Smooth muscle cell (in vitro differentiated cells): ENCODE data around the gene SF3B1. TPM values are rescaled to one million over a fixed set of nuclear protein-coding genes. Genes with fewer than 3 reads are reported as not detected.

Experiments used
- DNase-seq: peaks from one replicate; lab custom pipeline; 2025; ENCODE audit not compliant: unreplicated experiment; lab: John Stamatoyannopoulos, UW
- H2AFZ ChIP-seq: fragments of 200-600 bp; sonication (generic); 2 replicates; pipeline ENCODE4 v1.6.0; 2016; ENCODE audit warnings: antibody characterized with exemption, low read depth, mild to moderate bottlenecking
- H3F3A ChIP-seq: fragments of 200-600 bp; sonication (generic); 2 replicates; pipeline ENCODE4 v1.6.0; 2017; ENCODE audit warnings: antibody characterized with exemption, low read depth
- H3K27ac ChIP-seq: fragments of 200-600 bp; sonication (generic); 2 replicates; pipeline ENCODE4 v1.5.1; 2016; ENCODE audit warnings: low read depth, mild to moderate bottlenecking
- H3K27me3 ChIP-seq: fragments of 200-600 bp; sonication (generic); 2 replicates; pipeline ENCODE4 v1.6.1; 2016; ENCODE audit warnings: low read depth, mild to moderate bottlenecking
- H3K36me3 ChIP-seq: fragments of 200-600 bp; sonication (generic); 2 replicates; pipeline ENCODE4 v1.5.1; 2016; ENCODE audit warnings: low read depth
- H3K4me1 ChIP-seq: fragments of 200-600 bp; sonication (generic); 2 replicates; pipeline ENCODE4 v1.5.1; 2016; ENCODE audit warnings: low read depth
- H3K4me2 ChIP-seq: fragments of 200-600 bp; sonication (generic); 2 replicates; pipeline ENCODE4 v1.6.0; 2016; ENCODE audit warnings: mild to moderate bottlenecking
- H3K4me3 ChIP-seq: fragments of 200-600 bp; sonication (generic); 2 replicates; pipeline ENCODE4 v1.5.1; 2016; ENCODE audit warnings: mild to moderate bottlenecking
- H3K79me2 ChIP-seq: fragments of 200-600 bp; sonication (generic); 2 replicates; pipeline ENCODE4 v1.6.0; 2016; ENCODE audit warnings: low read depth, mild to moderate bottlenecking
- H3K9ac ChIP-seq: fragments of 200-600 bp; sonication (generic); 2 replicates; pipeline ENCODE4 v1.6.0; 2016; ENCODE audit warnings: low read depth
- H3K9me3 ChIP-seq: fragments of 200-600 bp; sonication (generic); replicated peaks from 2 replicates; pipeline ENCODE4 v1.5.1; 2016; ENCODE audit warnings: low read depth
- H4K20me1 ChIP-seq: fragments of 200-600 bp; sonication (generic); 2 replicates; pipeline ENCODE4 v1.6.0; 2016; ENCODE audit warnings: low read depth
- WGBS: methylation state at CpG from one replicate; pipeline ENCODE4 v1.1.7; 2016; ENCODE audit warnings: low lambda C conversion rate; 5-methylcytosine and 5-hydroxymethylcytosine counted together
- polyA plus RNA-seq: library from polyadenylated mRNA; unstranded; fragments of >200 nt; fragmentation: Nextera tagmentation; extraction: Ambion mirVana; gene quantifications from 2 replicates; pipeline ENCODE4 v1.2.1, GENCODE V29; 2016
- total RNA-seq: library from RNA; depleted of rRNA; stranded (reverse); fragments of >200 nt; gene quantifications from 2 replicates; pipeline ENCODE4 v1.2.3, GENCODE V29; 2014
- TF ChIP-seq, protein P1 (sequence below): fragments of 200-600 bp; sonication (generic); IDR thresholded peaks from 2 replicates; pipeline ENCODE4 v1.5.1; 2017; ENCODE audit warnings: borderline replicate concordance, mild to moderate bottlenecking, antibody characterized with exemption; ENCODE audit not compliant: insufficient read depth, poor library complexity, severe bottlenecking

The SF3B1 gene
- total and polyA plus RNA-seq, 2 experiments from 2014 or later: 193 to 729 TPM

DNA sequence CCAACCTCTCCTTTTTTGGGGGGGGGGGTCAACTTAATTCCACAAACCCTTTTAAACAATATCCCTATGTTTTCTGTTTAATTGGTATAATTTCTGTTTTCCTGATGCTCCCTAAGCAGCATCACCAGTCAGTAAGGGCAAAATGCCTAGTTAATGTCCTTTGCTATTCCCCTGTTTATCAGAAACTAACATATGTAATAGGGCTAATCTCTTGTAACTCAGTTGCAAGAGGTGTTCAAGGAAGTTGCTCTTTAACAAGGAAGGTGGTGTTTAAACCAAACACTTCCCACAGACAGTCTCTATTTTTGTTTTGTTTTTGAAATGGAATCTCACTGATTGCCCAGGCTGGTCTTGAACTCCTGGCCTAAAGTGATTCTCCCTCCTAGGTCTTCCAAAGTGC, 12.0 kb upstream of the SF3B1 start:
- Histone ChIP-seq H3K27me3 (no peaks in the 10 kb centered on the region), H3K9ac (no peak overlapping the region), H4K20me1 (no peaks in the 10 kb centered on the region), H3K27ac (no peak overlapping the region), H3K4me3 (no peak overlapping the region), H3K4me1 (no peaks in the 10 kb centered on the region), H2AFZ (no peak overlapping the region), H3K36me3 (no peaks in the 10 kb centered on the region), H3K9me3 (no peaks in the 10 kb centered on the region), H3K79me2 (no peaks in the 10 kb centered on the region), H3F3A (no peaks in the 10 kb centered on the region), H3K4me2 (no peak overlapping the region)
- DNase-seq: no peak
- TF ChIP-seq, protein P1, sequence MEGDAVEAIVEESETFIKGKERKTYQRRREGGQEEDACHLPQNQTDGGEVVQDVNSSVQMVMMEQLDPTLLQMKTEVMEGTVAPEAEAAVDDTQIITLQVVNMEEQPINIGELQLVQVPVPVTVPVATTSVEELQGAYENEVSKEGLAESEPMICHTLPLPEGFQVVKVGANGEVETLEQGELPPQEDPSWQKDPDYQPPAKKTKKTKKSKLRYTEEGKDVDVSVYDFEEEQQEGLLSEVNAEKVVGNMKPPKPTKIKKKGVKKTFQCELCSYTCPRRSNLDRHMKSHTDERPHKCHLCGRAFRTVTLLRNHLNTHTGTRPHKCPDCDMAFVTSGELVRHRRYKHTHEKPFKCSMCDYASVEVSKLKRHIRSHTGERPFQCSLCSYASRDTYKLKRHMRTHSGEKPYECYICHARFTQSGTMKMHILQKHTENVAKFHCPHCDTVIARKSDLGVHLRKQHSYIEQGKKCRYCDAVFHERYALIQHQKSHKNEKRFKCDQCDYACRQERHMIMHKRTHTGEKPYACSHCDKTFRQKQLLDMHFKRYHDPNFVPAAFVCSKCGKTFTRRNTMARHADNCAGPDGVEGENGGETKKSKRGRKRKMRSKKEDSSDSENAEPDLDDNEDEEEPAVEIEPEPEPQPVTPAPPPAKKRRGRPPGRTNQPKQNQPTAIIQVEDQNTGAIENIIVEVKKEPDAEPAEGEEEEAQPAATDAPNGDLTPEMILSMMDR: no peak

DNA sequence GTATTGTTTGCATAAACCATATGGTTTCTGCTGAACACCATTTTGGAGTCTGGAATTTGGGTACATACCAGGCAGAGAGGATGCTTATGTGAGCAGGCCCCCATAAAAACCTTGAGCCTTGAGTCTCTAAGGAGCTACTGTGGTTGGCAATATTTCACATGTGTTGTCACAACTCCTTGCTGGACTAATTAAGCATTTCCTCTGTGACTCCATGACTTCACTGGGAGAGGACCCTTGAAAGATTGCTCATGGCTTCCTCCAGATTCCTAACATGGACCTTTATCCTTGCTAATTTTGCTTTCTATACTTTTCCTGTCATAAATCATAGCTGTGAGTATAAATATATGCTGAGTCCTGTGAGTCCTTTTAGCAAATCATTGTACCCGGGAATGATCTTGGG, 10.9 kb upstream of the SF3B1 start:
- Histone ChIP-seq H3K79me2 (no peaks in the 10 kb centered on the region), H3K4me3 (no peak overlapping the region), H3K9me3 (no peaks in the 10 kb centered on the region), H3F3A (no peaks in the 10 kb centered on the region), H3K4me2 (no peak overlapping the region), H3K36me3 (no peaks in the 10 kb centered on the region), H2AFZ (no peak overlapping the region), H3K4me1 (no peaks in the 10 kb centered on the region), H3K27me3 (no peaks in the 10 kb centered on the region), H4K20me1 (no peaks in the 10 kb centered on the region), H3K9ac (no peak overlapping the region), H3K27ac (no peak overlapping the region)
- DNase-seq: no peak
- WGBS: 91% methylated on average over 1 of the region's 1 CpG
- TF ChIP-seq, protein P1: no peak

DNA sequence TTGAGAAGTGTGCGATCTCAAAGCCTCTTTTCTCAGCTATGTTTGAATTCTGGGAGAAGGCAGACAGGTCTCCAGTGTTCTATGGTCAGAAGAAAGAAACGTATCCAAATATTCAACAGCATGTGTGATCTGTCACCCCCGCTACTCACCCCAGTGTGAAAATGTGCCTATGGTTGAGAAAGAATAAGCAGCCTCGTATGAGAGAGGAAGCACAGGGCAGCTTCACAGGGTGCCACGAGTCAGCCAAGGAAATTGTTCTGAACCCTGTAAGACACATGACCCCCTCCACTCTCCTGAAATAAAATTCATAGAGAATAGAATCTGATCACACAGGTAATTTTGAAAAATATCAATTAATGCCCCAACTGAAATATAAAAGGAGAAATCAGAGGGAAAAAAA, 8.0 kb upstream of the SF3B1 start:
- Histone ChIP-seq H3K36me3 (no peaks in the 10 kb centered on the region), H3K9ac (no peak overlapping the region), H3K4me2 (no peak overlapping the region), H3K79me2 (no peaks in the 10 kb centered on the region), H2AFZ (no peak overlapping the region), H3K27ac (no peak overlapping the region), H3K4me3 (no peak overlapping the region), H3K9me3 (no peaks in the 10 kb centered on the region), H4K20me1 (no peaks in the 10 kb centered on the region), H3K27me3 (no peaks in the 10 kb centered on the region), H3F3A (no peaks in the 10 kb centered on the region), H3K4me1 (no peaks in the 10 kb centered on the region)
- no peak for DNase-seq
- 77% methylated on average over 5 of the region's 5 CpGs for WGBS
- TF ChIP-seq, protein P1: no peak

DNA sequence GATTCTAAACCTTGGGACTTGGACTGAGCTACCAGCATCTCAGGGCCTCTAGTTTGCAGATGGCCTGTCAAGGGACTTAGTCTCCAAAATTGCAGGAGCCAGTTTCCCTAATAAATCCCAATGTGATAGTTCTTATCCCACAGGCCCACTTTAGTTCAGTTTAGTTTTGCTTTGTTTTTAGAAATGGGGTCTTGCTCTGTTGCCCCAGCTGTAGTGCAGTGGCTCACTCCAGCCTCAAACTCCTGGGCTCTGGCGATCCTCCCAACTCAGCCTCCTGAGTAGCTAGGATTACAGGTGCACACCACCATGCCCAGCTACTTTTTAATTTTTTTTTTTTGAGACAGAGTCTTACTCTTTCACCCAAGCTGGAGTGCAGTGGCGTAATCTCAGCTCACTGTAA, 2.6 kb upstream of the SF3B1 start:
- Histone ChIP-seq H4K20me1 (peaks cover 20% of the 10 kb centered on the region), H3K4me3 (no peak overlapping the region), H3K9ac (no peak overlapping the region), H3K9me3 (no peaks in the 10 kb centered on the region), H3K79me2 (peaks cover 32% of the 10 kb centered on the region), H3K27ac (no peak overlapping the region), H3K27me3 (no peaks in the 10 kb centered on the region), H3K36me3 (no peaks in the 10 kb centered on the region), H3K4me1 (peaks cover 18% of the 10 kb centered on the region), H3K4me2 (no peak overlapping the region), H2AFZ (no peak overlapping the region), H3F3A (peaks cover 9% of the 10 kb centered on the region)
- DNase-seq: no peak
- 100% methylated on average over 2 of the region's 2 CpGs for WGBS
- TF ChIP-seq, protein P1: no peak
